Fibroblast of upper back skin (primary cell): Measurements from ENCODE around the gene TMEM187.

ENCODE experiments used
- DNase-seq: peaks from one replicate; pipeline ENCODE4 v3.0.0-alpha.2; 2013

TMEM187 gene

DNA sequence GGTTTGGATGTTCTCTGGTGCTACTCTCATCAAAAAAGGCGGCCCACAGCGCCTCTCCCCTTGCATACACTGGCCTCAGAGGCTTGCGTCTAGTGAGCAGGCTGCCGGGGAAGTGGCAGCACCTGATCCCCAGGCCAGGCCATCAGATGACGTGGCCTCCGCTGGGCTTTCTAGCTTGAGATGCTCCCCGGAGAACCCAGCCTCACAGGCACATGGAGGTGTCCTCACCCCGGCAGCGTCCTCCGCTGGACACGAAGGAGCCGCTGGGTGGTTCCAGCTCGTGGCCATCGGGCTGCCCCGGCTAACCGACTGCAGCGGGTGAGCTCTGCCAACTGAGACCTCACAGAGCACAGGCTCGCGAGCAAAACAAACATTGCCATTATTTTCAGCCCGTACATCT, 34.4 kb downstream of the TMEM187 start:
- no peak for DNase-seq

DNA sequence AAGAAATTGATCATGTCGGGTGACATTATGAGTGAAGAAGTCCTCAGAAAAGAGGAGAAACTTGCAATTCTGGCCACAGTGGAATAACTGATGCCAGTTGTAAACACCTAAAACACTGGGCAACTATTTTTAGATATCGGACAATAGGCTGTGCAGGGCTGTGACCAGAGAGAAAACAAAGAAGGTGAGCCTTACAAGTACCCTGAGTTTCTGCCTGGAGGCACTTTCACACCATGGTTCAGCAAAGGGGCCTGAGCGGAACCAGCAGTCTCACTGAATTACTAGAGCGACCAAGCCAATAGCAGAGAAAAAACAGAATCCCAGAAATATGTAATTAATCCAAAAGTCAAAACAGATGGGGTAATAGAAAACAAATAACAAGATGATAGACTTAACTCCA, 36.0 kb downstream of the TMEM187 start:
- no peak for DNase-seq

DNA sequence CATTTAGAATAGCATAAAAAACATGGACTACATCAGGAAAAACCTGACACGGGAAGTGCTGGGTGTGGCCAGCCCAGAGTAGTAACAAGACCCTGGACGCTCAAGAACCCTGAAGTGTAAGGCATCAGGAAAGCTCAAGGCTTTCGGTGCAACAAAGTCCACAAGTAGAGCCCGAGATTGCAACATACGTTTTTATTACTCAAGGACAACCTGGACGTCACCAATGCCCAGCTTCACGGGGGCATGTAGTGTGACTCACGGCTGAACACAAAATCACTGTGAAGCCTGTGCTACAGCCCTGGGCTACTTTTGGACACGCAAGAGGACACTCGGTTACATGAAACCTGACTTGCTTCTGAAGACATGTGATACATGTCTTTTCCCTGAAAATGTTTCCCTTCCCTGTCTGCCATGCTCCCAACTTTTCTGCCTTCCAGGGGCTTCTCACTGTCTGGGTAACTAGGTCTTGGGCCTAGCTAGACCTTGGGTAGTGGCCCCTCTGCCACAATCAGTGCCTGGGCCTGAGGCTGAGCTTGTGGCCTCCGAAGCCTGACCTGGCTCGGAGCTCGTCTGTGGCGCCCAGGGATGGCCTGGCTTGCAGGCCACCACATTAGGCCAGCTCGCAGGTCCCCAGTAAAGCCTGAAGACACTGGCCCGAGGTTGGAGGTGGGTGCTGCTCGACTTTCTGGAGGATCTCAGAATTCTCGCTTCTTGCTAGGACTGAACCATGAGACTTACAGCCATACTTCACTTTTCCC, 38.0 kb downstream of the TMEM187 start:
- no peak for DNase-seq

GRCh38 chrX:154011376-154012335, 39.1 kb downstream of the TMEM187 start:
- no peak for DNase-seq

DNA sequence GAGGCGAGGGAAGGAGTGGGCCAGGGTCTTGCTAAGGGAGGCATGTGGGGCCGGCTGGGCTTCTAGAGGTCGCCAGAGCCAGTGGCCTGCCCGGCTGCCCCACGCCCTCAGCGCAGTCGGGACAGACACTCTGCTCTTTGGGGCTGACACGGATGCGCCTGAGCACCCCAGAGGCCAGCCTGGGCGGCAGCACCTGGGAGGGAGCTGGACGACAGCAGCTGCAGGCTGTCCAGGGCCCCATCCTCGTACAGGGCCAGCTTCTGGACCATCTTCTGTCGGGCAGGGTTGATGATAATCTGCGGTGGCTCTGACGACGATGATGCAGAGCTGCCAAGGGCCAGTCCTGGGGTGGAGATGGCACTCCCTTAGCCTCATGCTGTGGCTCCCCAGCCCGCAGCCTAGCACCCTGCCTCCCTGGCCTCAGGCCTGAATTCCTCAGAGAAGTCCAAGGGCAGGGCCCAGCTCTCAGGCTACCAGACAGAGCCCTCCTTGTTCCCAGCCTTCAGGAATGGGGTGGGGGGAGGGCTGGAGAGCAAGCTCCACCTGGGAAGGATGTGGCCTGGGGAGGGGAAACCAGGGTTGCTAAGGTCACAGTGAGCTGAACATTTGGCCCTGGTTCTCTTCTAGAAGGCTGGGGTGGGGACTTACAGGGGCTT, 39.9 kb downstream of the TMEM187 start:
- no peak for DNase-seq

DNA sequence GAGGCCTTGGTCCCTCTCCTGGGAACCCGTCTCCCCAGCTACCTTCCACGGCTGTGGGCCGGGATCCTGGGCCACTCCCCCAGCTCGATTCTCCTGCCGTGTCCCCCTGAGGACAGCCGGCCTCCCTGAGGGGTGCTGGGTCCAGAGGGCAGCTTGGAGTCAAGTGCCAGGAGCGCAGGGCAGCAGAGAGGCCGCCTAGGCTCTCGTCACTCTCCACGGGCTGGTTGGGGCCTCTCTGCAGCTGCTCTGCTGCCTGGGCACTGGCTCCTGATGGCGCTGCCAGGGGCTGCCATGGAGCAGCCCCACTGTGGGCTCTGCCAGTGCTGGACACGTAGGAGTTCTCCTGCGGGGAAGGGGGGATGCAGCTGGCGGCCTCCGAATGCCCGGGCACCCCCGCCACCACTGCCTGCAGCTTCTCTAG, 40.5 kb downstream of the TMEM187 start:
- no peak for DNase-seq

GRCh38 chrX:154013614-154014360, 41.2 kb downstream of the TMEM187 start:
- DNase-seq: peak; percentile 31

GRCh38 chrX:154014429-154015380, 42.2 kb downstream of the TMEM187 start:
- no peak for DNase-seq

GRCh38 chrX:154015581-154016264, 43.2 kb downstream of the TMEM187 start:
- DNase-seq: no peak

DNA sequence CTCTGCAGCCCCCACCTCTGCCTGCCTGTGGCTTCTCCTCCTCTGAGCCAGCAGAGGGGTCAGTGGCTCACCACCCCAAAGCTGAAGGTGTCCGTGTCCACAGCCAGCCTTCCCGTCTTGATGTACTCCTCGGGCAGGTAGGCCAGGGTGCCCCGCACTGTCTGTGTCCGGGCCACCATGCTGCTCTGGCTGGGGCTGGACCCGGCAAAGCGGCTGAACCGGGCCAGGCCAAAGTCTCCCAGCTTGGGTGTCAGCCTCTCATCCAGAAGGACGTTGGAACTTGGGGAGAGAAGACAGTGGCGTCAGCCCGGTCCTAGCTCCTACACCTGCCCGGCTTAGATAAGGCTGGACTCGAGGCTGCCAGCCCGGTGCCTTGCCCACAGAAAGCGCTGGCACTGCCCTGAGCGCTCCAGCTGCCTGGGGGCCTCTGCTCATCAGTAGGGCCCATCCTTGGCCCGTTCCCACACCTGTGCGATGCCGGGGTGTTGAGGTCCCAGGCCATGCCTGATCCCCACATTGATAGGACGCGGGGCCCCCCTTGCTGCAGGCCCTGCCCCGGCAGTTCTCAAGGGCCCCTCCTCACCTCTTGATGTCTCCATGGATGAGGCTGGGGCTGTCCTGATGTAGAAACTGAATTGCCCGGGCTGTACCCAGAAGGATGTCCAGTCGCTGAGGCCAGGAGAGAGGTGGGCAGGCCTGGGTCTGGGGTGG, 44.0 kb downstream of the TMEM187 start:
- DNase-seq: no peak

GRCh38 chrX:154017766-154018517, 45.4 kb downstream of the TMEM187 start:
- DNase-seq: no peak

- no peak for DNase-seq
Observed at GRCh38 chrX:154018518-154019060, 46.0 kb downstream of the TMEM187 start.

- DNase-seq: no peak
Observed at GRCh38 chrX:154019061-154019621, 46.6 kb downstream of the TMEM187 start.

DNA sequence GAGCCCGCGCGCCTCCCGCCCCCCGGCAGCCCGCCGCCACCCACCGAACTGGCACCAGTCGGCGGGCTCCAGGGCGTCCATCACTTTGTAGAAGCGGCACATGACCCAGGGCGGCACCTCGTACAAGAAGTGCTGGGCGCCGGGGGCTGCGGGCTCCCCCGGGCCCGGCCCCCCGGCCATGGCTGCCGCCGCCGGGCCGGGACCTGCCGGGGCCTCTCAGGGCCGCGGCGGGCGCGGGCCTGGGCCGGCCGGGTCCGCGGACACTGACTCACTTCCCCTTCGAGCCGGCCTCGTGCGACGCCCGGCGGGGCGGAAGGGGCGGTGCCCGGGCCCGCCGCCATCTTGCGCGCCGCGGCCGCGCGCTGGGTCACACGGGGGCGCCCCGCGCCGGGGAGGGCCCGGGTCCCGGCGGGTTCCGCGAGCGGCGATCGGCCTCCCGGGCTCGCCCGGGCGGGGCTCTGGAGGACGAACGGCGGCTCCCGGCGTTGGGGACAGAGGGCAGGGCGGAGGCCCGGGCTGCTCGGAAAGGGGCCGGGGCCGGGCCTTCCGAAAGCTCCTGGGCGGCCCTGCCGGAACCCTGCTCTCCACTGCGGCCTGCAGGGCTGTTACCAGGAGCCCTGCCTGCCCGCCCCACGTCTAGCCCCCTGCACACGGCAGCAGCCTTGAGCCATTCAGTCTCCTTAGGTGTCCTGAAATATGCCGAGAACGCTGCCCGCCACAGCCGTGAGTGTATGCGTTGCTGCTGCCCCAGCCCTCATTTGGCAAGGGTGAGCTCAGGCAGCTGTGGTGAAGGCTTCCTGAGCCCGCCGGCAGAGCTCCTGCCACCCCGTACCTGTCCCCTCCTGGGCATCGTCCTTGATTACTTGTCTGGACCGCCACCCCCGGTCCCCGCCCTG, 47.3 kb downstream of the TMEM187 start, which contains the start of gene IRAK1:
TSS of gene IRAK1 (minus strand) at position 270 of the 896 bp plus-strand sequence. CDS start at position 180, 90 bp downstream.
- peak; percentile 49 for DNase-seq

DNA sequence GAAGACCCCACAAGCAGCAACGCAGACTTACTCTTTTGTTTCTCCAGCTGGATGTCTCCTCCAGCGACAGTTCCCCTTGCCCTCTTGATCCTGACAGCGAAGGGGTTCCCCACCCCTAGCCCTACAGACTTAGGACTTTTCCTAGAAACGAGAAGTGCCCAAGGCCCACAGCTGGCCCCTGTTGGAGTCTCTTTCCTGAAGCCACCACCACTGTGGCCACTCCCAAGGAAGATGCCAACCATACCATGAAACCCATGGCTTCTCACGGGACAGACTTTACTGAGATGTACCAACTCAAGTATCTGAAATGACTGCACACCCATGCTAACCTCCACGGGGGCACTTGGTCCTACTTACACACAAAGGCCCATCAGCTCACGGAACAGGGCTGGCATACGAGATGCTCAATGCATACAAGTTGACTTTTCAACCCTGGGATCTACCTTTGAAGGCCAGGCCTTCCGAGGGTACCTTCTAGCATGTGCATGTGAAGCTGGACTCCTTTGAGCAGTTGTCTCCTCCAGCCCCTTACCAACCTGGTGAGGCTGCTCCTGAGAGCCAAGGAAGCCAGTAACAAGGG, 48.1 kb downstream of the TMEM187 start:
- no peak for DNase-seq

DNA sequence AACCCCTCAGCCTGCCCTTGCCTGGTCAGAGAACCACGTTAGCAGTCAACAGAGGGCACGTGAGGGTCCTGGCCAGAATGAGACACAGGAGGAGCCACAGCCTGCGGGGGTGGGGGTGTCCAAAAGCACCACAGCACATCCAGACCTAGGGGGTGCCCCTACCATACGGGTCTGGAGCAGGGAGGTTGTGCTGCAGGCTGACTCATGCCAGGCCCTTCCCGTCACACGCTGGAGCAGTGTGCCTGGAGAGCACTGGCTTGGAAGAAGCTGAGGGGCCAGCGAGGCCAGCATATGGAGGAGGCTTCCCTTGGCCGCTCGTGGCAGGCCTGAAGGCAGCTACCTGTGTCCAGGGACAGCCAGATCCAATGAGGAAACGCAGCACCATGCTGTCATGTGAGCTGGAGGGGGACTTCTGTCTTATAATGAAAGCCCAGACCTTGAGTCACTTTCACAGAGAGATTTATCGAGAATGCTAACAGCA, 48.6 kb downstream of the TMEM187 start:
- peak; percentile 31 for DNase-seq

DNA sequence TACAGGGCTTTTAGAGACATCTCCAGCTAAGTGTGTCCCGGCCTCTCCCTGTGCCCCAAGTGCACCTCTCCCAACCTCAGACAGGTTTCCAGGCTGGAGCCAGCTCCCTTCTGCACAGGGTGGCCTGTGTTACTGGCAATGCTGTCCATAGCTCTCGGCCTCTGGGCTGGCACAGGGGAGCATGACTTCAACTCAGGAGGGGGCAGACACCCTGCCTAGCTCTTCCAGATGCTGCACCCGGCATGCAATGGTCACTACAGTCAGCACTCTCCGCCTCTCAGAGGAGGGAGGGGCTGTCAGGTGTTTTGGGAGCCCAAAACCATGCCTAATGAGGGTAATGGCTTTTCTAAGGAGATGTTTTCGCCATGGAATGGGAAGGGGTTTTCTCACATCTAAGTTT, 49.6 kb downstream of the TMEM187 start:
- DNase-seq: no peak
